Activated CD4-positive, alpha-beta T cell treated with anti-CD3 and anti-CD28 coated beads, Interleukin-2, amount 50 U/mL, for 48 hours (primary cell): ENCODE measurements around the gene DNAJC7.

Source experiments
- DNase-seq, 2 experiments: peaks; one replicate each; pipeline ENCODE4 v3.0.0-alpha.2; 2020

DNAJC7 gene

GRCh38 chr17:41973408-41973811 is 43.8 kb downstream of the DNAJC7 start:
- no peak for DNase-seq

GRCh38 chr17:41972571-41973407 is 44.5 kb downstream of the DNAJC7 start:
- no peak for DNase-seq

- DNase-seq, result no peak
These were observed 45.3 kb downstream of the DNAJC7 start for GRCh38 chr17:41971721-41972523.

- DNase-seq, result no peak
These were observed 46.3 kb downstream of the DNAJC7 start for GRCh38 chr17:41970901-41971331.

- no peak for DNase-seq
These were observed 48.6 kb downstream of the DNAJC7 start for GRCh38 chr17:41968676-41969075.

GRCh38 chr17:41967921-41968578 is 49.2 kb downstream of the DNAJC7 start:
- no peak for DNase-seq

GRCh38 chr17:41967141-41967920 is 49.9 kb downstream of the DNAJC7 start:
- peak; percentile 42 to 52 for DNase-seq

GRCh38 chr17:41966463-41967140 is 50.6 kb downstream of the DNAJC7 start, which contains the start of gene CNP:
TSS of gene CNP (plus strand) at chr17:41966795. CDS start at chr17:41966885, 90 bp downstream.
- DNase-seq, result peak; percentile 89 to 90

GRCh38 chr17:41965694-41966462 is 51.4 kb downstream of the DNAJC7 start:
- DNase-seq, result peak; percentile 75 to 82

GRCh38 chr17:41962768-41963434 is 54.3 kb downstream of the DNAJC7 start:
- peak; percentile 72 to 78 for DNase-seq

- DNase-seq, result no peak
These were observed 55.1 kb downstream of the DNAJC7 start for GRCh38 chr17:41962111-41962510.

GRCh38 chr17:41959336-41960095 is 57.7 kb downstream of the DNAJC7 start:
- no peak for DNase-seq

GRCh38 chr17:41959030-41959335 is 58.3 kb downstream of the DNAJC7 start:
- no peak for DNase-seq

- DNase-seq, result no peak
These were observed 59.3 kb downstream of the DNAJC7 start for GRCh38 chr17:41957869-41958439.

GRCh38 chr17:41957031-41957868 is 60.0 kb downstream of the DNAJC7 start:
- DNase-seq, result no peak

GRCh38 chr17:41956522-41956921 is 60.7 kb downstream of the DNAJC7 start:
- no peak for DNase-seq

GRCh38 chr17:41948762-41949460 is 68.3 kb downstream of the DNAJC7 start:
- no peak for DNase-seq

- DNase-seq, result no peak
These were observed 72.3 kb downstream of the DNAJC7 start for GRCh38 chr17:41944943-41945342.
